Brain microvascular endothelial cell (primary cell): ENCODE data around the gene DIO3.

Experiments
- DNase-seq: peaks from one replicate; pipeline ENCODE4 v3.0.0-alpha.2; 2020
- H3K27ac ChIP-seq: fragments of 250-450 bp; sonication (Bioruptor Pico); 2 replicates; pipeline ENCODE4 v1.5.1; 2020; ENCODE audit warnings: mild to moderate bottlenecking, moderate library complexity
- H3K27me3 ChIP-seq: fragments of 250-450 bp; sonication (Bioruptor Pico); replicated peaks from 2 replicates; pipeline ENCODE4 v1.5.1; 2020; ENCODE audit warnings: mild to moderate bottlenecking
- H3K36me3 ChIP-seq: fragments of 250-450 bp; sonication (Bioruptor Pico); replicated peaks from 2 replicates; pipeline ENCODE4 v1.5.1; 2020; ENCODE audit warnings: mild to moderate bottlenecking
- H3K4me3 ChIP-seq: 2 replicates; pipeline ENCODE4 v1.5.1; 2011; ENCODE audit warnings: low read depth, mild to moderate bottlenecking, control low read depth, low read length, moderate library complexity
- in situ Hi-C: cut with HindIII; loops from 2 replicates; pipeline ENCODE4 v1.10.0; 2017; ENCODE audit warnings: low sequenced_read_pairs, low pct_ligation_motif_present
- TF ChIP-seq, protein P1 (sequence below): IDR thresholded peaks from 2 replicates; pipeline ENCODE4 v1.5.1; 2011; ENCODE audit warnings: low read depth, mild to moderate bottlenecking, moderate library complexity, low read length, control low read depth, inconsistent platforms; ENCODE audit errors: missing control alignments

Gene DIO3

DNA sequence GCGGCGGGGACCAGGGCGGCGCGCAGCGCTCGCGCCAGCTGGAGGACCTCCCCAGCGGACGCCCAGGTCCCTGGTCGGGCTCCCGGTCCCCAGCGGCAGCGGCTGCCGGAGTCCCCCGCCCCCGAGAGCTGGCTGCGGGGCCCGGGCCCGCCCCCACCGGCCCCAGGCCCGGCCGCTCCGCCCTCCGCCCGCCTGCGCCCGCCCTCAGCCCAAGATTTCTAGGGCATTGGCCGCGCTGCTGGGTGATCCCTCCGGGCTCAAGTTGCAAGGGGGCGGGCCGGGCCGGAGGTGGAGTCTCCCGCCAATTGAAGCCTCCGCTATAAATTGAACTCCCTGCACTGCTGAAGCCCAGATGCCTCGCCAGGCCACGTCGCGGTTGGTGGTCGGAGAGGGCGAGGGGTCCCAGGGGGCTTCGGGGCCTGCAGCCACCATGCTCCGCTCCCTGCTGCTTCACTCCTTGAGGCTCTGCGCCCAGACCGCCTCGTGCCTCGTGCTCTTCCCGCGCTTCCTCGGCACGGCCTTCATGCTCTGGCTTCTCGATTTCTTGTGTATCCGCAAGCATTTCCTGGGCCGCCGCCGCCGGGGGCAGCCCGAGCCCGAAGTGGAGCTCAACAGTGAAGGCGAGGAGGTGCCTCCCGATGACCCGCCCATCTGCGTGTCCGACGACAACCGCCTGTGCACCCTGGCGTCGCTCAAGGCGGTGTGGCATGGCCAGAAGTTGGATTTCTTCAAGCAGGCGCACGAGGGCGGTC is at the start of gene DIO3:
Gene DIO3, plus strand, starts transcription at position 351 of the 752 bp plus-strand sequence.
- peaks cover 76% of the 10 kb centered on the region for H3K27me3 ChIP-seq
- TF ChIP-seq, protein P1, sequence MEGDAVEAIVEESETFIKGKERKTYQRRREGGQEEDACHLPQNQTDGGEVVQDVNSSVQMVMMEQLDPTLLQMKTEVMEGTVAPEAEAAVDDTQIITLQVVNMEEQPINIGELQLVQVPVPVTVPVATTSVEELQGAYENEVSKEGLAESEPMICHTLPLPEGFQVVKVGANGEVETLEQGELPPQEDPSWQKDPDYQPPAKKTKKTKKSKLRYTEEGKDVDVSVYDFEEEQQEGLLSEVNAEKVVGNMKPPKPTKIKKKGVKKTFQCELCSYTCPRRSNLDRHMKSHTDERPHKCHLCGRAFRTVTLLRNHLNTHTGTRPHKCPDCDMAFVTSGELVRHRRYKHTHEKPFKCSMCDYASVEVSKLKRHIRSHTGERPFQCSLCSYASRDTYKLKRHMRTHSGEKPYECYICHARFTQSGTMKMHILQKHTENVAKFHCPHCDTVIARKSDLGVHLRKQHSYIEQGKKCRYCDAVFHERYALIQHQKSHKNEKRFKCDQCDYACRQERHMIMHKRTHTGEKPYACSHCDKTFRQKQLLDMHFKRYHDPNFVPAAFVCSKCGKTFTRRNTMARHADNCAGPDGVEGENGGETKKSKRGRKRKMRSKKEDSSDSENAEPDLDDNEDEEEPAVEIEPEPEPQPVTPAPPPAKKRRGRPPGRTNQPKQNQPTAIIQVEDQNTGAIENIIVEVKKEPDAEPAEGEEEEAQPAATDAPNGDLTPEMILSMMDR: no peak
- H3K27ac ChIP-seq: no peak within 1 kb of the TSS
- H3K4me3 ChIP-seq: no peak within 1 kb of the TSS
- no peak for DNase-seq
- in situ Hi-C loops: no loop called here
- H3K36me3 ChIP-seq: no peaks in the 10 kb centered on the region

DNA sequence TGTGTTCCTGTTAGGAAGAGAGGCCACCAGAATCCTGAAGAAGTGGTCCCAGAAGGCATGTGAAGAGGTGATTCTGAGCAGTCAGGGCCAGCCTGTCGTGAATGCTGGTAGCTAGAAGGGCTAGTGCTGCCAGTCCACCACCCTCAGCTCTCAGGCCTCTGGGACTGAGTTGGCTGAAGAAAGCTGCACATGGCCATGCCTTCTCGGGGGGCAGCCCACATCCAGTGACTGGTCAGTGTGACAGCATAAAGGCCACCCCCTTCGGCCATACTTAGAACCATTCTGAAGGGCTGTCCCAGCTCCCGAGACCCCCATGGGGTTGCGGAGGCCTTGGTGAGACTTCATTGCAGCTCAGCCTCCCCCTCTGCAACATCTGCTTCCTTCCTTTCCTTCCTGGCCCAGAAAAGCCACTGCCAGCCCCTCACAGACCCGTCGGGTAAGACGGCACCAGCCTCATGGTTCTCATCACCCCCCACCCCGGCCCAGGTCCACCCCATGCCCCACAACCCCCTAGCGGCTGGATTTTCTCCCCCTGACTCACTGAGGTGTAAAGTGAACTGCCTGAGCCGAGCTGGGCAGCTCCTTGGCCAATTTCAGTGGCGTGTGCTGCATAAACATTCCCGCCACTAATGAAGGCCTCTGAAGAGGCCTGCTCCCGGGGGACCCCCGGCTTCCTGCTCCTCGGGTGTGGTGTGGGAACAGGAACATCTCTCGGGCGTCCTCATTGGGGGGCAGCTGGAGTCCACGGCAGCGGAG is 49.5 kb upstream of the DIO3 start:
- no peak for DNase-seq
- TF ChIP-seq, protein P1: no peak
- Histone ChIP-seq H3K4me3 (no peak overlapping the region), H3K27me3 (no peaks in the 10 kb centered on the region), H3K27ac (no peak overlapping the region), H3K36me3 (no peaks in the 10 kb centered on the region)
- in situ Hi-C loops: no loop called here

DNA sequence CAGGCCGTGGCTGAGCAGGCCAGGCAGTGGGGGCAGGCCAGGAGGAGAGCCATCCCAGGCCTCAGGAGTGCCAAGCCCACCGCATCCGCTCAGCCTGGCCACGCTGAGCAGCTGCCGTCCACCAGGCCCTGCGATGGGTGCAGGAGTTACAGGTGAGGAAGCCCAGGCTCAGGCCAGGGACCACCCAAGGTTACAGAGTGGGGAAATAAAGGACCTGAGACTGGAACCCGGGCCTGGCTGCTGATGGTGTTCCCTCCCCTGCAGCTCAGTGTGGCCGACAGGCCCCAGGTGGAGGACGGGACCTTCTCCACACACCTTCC is 49.0 kb upstream of the DIO3 start:
- TF ChIP-seq, protein P1: no peak
- no peaks in the 10 kb centered on the region for H3K27me3 ChIP-seq
- H3K27ac ChIP-seq: no peak overlapping the region
- no peak overlapping the region for H3K4me3 ChIP-seq
- no peaks in the 10 kb centered on the region for H3K36me3 ChIP-seq
- in situ Hi-C loops: no loop called here
- DNase-seq: no peak

DNA sequence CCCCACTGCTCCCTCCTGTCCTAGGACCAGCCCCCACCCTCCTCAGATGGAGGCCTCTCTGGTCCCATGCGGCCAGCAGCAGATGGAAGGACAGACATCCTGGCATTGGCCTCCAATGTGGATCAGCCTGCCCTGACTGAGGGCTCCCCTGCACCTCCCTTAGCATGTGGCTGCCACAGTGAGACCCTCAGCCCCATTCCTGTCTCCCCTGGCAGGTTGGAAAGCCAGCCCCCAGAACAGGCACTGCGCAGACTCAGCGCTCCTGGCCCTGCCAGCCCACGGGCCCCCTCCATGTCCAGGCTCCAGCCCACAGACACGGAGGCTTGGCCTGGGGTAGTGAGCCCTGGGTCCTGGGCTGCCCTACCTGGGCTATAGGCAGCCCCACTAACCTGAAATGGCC is 47.2 kb upstream of the DIO3 start:
- Histone ChIP-seq H3K27me3 (no peaks in the 10 kb centered on the region), H3K36me3 (no peaks in the 10 kb centered on the region), H3K4me3 (no peak overlapping the region), H3K27ac (no peak overlapping the region)
- in situ Hi-C loops: no loop called here
- no peak for DNase-seq
- TF ChIP-seq, protein P1: no peak

DNA sequence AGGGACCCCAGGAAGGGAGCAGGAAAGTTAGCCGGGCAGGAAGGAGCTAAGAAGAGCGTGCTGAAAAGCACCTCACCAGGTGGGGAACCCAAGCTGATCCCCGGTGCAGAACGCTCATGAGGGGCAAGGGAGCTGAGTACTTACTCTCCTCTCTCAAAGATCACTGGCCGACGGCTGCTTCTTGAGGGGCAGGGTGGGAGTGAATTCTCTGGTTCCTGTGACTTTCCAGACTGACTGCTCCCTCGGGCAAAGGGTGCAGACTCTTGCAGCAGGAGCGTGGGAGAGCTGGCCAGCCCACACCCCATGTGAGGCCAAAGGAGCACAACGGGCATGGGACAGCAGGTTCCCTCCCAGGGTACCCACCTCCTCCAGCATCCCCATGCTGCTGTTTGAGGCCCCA is 44.9 kb upstream of the DIO3 start:
- Histone ChIP-seq H3K27me3 (no peaks in the 10 kb centered on the region), H3K4me3 (no peak overlapping the region), H3K27ac (no peak overlapping the region), H3K36me3 (no peaks in the 10 kb centered on the region)
- in situ Hi-C loops: no loop called here
- no peak for DNase-seq
- TF ChIP-seq, protein P1: no peak
